CD14-positive monocyte (primary cell): ENCODE measurements around the gene PECR. TPM values are rescaled to one million over a fixed set of nuclear protein-coding genes. Genes with fewer than 3 reads are reported as not detected.
A peak's percentile ranks its signal among the peaks of the same experiment; 100 is the strongest.

Experiments used
- DNase-seq, 3 donors: peaks; one replicate each; pipeline ENCODE4 v3.0.0-alpha.2; 2011 to 2022
- H2AFZ ChIP-seq: 2 replicates; pipeline ENCODE4 v1.6.0; 2012; ENCODE audit warnings: mild to moderate bottlenecking, low read depth, low read length, inconsistent platforms; ENCODE audit not compliant: insufficient read depth, poor library complexity, severe bottlenecking
- H3K27ac ChIP-seq, 2 donors: 1 replicate in 1 of 2; 2 replicates in 1 of 2; pipeline ENCODE4 v1.5.1; 2012 to 2013; ENCODE audit warnings: low read length in 2 of 2, control low read depth in 1 of 2, inconsistent platforms in 1 of 2, low read depth in 1 of 2, mild to moderate bottlenecking in 1 of 2
- H3K27me3 ChIP-seq, 2 donors: one replicate each; pipeline versions ENCODE4 v1.6.0 to v1.6.1; 2011 to 2013; ENCODE audit warnings: low read length in 2 of 2; ENCODE audit not compliant: control insufficient read depth in 2 of 2, insufficient read depth in 2 of 2
- H3K36me3 ChIP-seq, 2 donors: replicated peaks in 1 of 2; 1 replicate in 1 of 2; 2 replicates in 1 of 2; pipeline versions ENCODE4 v1.5.1 to v1.6.1; 2012 to 2013; ENCODE audit warnings: low read length in 2 of 2, control low read depth in 1 of 2, inconsistent platforms in 1 of 2, mild to moderate bottlenecking in 1 of 2; ENCODE audit not compliant: insufficient read depth in 2 of 2, control insufficient read depth in 1 of 2
- H3K4me1 ChIP-seq, 2 donors: 1 replicate in 1 of 2; 2 replicates in 1 of 2; pipeline versions ENCODE4 v1.5.1 to v1.6.1; 2012 to 2013; ENCODE audit warnings: low read length in 2 of 2, control low read depth in 1 of 2, inconsistent platforms in 1 of 2, mild to moderate bottlenecking in 1 of 2, moderate library complexity in 1 of 2; ENCODE audit not compliant: insufficient read depth in 2 of 2, control insufficient read depth in 1 of 2
- H3K4me2 ChIP-seq: replicated peaks from 2 replicates; pipeline ENCODE3; 2012; ENCODE audit warnings: low read length, moderate library complexity, mild to moderate bottlenecking; ENCODE audit not compliant: poor library complexity, severe bottlenecking; ENCODE audit errors: extremely low read depth
- H3K4me3 ChIP-seq, 3 experiments: fragments of 200-600 bp in 1 of 3; sonication (generic) in 1 of 3; replicated peaks in 1 of 3; 1 replicate in 2 of 3; 2 replicates in 1 of 3; pipeline ENCODE4 v1.5.1; 2011 to 2013; ENCODE audit warnings: low read length in 3 of 3, mild to moderate bottlenecking in 3 of 3, control low read depth in 2 of 3, low read depth in 2 of 3, inconsistent platforms in 1 of 3, moderate library complexity in 1 of 3
- H3K79me2 ChIP-seq: 2 replicates; pipeline ENCODE4 v1.6.0; 2012; ENCODE audit warnings: mild to moderate bottlenecking, control low read depth, inconsistent platforms, low read length, moderate library complexity; ENCODE audit not compliant: insufficient read depth
- H3K9ac ChIP-seq: 2 replicates; pipeline ENCODE4 v1.6.0; 2017; ENCODE audit warnings: low read length, mild to moderate bottlenecking; ENCODE audit not compliant: insufficient read depth, poor library complexity, severe bottlenecking
- H3K9me3 ChIP-seq, 2 donors: replicated peaks in 1 of 2; 1 replicate in 1 of 2; 2 replicates in 1 of 2; pipeline versions ENCODE4 v1.5.1 to v1.6.1; 2012 to 2013; ENCODE audit warnings: low read length in 2 of 2, control low read depth in 1 of 2; ENCODE audit not compliant: control insufficient read depth in 1 of 2, insufficient read depth in 1 of 2
- H4K20me1 ChIP-seq: 2 replicates; pipeline ENCODE4 v1.6.0; 2012; ENCODE audit warnings: mild to moderate bottlenecking, low read length, control low read depth, moderate library complexity; ENCODE audit not compliant: insufficient read depth
- H3K27ac Mint-ChIP-seq, 7 donors: one replicate each; pipeline ENCODE4 v1.8.0; 2020; ENCODE audit warnings: mild to moderate bottlenecking in 7 of 7, mixed read lengths in 7 of 7, moderate library complexity in 6 of 7, inconsistent platforms in 2 of 7
- H3K27me3 Mint-ChIP-seq, 3 donors: one replicate each; pipeline ENCODE4 v1.8.0; 2021 to 2022; ENCODE audit warnings: low read depth in 3 of 3, mild to moderate bottlenecking in 3 of 3, mixed read lengths in 3 of 3, moderate library complexity in 3 of 3, inconsistent platforms in 1 of 3
- H3K36me3 Mint-ChIP-seq, 2 donors: one replicate each; pipeline ENCODE4 v1.8.0; 2020; ENCODE audit warnings: mixed read lengths in 2 of 2, inconsistent platforms in 1 of 2, mild to moderate bottlenecking in 1 of 2
- H3K4me1 Mint-ChIP-seq: one replicate; pipeline ENCODE4 v1.8.0; 2020; ENCODE audit warnings: mild to moderate bottlenecking, mixed read lengths
- H3K4me3 Mint-ChIP-seq, 2 donors: one replicate each; pipeline ENCODE4 v1.8.0; 2020; ENCODE audit warnings: mild to moderate bottlenecking in 2 of 2, mixed read lengths in 2 of 2, moderate library complexity in 1 of 2
- H3K9me3 Mint-ChIP-seq, 7 donors: one replicate each; pipeline ENCODE4 v1.8.0; 2020 to 2022; ENCODE audit warnings: mixed read lengths in 7 of 7, mild to moderate bottlenecking in 6 of 7, moderate library complexity in 6 of 7, inconsistent platforms in 2 of 7
- intact Hi-C, 2 donors: fragments of 100-400 bp; cut with micrococcal nuclease; formaldehyde crosslinking; loops; one replicate each; pipeline versions ENCODE4 v1.15.0 to v1.15.1; 2023
- polyA plus RNA-seq, 3 donors: library from polyadenylated mRNA; depleted of rRNA in 1 of 3; unstranded in 2 of 3; stranded (reverse) in 1 of 3; fragments of 300-500 nt in 2 of 3; fragments of >200 nt in 1 of 3; fragmentation: Illumina TruSeq in 2 of 3; gene quantifications; 1 replicate in 2 of 3; 2 replicates in 1 of 3; pipeline ENCODE4 v1.2.3, GENCODE V29; 2012 to 2021
- TF ChIP-seq, protein P1 (sequence below): fragments of 200-600 bp; IDR thresholded peaks from one replicate; pipeline ENCODE4 v1.8.0; 2022; ENCODE audit warnings: antibody characterized with exemption, mild to moderate bottlenecking

PECR gene
- polyA plus RNA-seq, 3 donors: 7.4 to 16.9 (median 12.3) TPM

DNA sequence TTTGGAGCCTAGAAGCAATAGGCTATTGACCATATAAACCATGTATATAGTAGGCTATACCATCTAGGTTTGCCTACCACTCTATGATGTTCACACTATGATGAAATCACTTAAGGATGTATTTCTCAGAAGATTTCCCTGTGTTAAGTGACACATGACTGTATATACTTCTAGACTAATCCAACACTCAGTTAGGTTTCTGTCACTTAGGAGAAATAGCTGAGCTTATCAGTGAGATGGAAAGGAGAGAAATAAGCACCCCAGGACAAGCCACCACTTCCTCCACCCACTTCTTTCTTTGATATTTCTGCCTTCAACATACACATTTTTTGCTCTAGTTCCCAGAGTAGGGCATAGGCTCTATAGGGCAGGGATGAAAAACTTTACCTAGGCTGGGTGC, 7.8 kb downstream of the PECR start:
- Histone ChIP-seq H3K4me3 (no peak overlapping the region), H3K4me2 (no peak overlapping the region), H3K9ac (no peak overlapping the region), H3K9me3 (no peaks in the 10 kb centered on the region), H3K27ac (no peak overlapping the region), H2AFZ (no peak overlapping the region), H3K36me3 (peaks cover 0 to 14% of the 10 kb centered on the region in 2 donors), H4K20me1 (no peaks in the 10 kb centered on the region), H3K4me1 (peaks cover 8 to 10% of the 10 kb centered on the region in 2 donors), H3K79me2 (peaks cover 7% of the 10 kb centered on the region), H3K27me3 (no peaks in the 10 kb centered on the region)
- Mint-ChIP-seq H3K9me3 (no peaks in the 10 kb centered on the region), H3K4me1 (peaks cover 16% of the 10 kb centered on the region), H3K36me3 (peaks cover 30% of the 10 kb centered on the region in 2 donors), H3K27ac (peak overlapping the region in 2 of 7 donors; percentile 13 to 40), H3K4me3 (no peak overlapping the region), H3K27me3 (peaks cover 0 to 3% (median 0%) of the 10 kb centered on the region in 3 donors)
- TF ChIP-seq, protein P1, sequence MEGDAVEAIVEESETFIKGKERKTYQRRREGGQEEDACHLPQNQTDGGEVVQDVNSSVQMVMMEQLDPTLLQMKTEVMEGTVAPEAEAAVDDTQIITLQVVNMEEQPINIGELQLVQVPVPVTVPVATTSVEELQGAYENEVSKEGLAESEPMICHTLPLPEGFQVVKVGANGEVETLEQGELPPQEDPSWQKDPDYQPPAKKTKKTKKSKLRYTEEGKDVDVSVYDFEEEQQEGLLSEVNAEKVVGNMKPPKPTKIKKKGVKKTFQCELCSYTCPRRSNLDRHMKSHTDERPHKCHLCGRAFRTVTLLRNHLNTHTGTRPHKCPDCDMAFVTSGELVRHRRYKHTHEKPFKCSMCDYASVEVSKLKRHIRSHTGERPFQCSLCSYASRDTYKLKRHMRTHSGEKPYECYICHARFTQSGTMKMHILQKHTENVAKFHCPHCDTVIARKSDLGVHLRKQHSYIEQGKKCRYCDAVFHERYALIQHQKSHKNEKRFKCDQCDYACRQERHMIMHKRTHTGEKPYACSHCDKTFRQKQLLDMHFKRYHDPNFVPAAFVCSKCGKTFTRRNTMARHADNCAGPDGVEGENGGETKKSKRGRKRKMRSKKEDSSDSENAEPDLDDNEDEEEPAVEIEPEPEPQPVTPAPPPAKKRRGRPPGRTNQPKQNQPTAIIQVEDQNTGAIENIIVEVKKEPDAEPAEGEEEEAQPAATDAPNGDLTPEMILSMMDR: no peak
- no peak for DNase-seq
- intact Hi-C loops: no loop called here

DNA sequence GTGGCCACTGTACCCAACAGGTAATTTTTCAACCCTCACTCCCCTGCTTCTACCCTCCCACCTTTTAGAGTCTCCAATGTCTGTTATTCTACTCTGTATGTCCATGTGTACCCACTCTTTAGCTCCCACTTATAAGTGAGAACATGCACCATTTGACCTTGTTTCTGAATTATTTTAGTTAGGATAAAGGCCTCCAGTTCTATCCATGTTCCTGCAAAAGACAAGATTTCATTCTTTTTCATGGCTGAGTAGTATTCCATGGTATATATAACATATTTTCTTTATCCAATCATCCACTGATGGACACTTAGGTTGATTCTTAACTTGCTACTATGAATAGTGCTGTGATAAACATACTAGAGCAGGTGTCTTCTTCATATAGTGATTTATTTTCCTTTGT, 9.1 kb downstream of the PECR start:
- no peaks in the 10 kb centered on the region for H3K27me3 ChIP-seq
- H3K9me3 Mint-ChIP-seq: no peaks in the 10 kb centered on the region
- H3K4me2 ChIP-seq: no peak overlapping the region
- no peaks in the 10 kb centered on the region for H3K79me2 ChIP-seq
- H3K36me3 ChIP-seq: peaks cover 0 to 14% of the 10 kb centered on the region in 2 donors
- no peak overlapping the region for H3K9ac ChIP-seq
- no peaks in the 10 kb centered on the region for H4K20me1 ChIP-seq
- DNase-seq: no peak
- H3K9me3 ChIP-seq: no peaks in the 10 kb centered on the region
- peaks cover 0 to 3% (median 0%) of the 10 kb centered on the region in 3 donors for H3K27me3 Mint-ChIP-seq
- H3K4me1 Mint-ChIP-seq: peaks cover 12% of the 10 kb centered on the region
- H3K36me3 Mint-ChIP-seq: peaks cover 33 to 37% of the 10 kb centered on the region in 2 donors
- TF ChIP-seq, protein P1: no peak
- no peak overlapping the region for H3K4me3 Mint-ChIP-seq
- no peak overlapping the region for H3K27ac Mint-ChIP-seq
- H3K27ac ChIP-seq: no peak overlapping the region
- intact Hi-C loops: no loop called here
- H2AFZ ChIP-seq: no peak overlapping the region
- H3K4me1 ChIP-seq: no peaks in the 10 kb centered on the region
- H3K4me3 ChIP-seq: no peak overlapping the region
